ENCODE measurements around the gene ARL9. TPM values are rescaled to one million over a fixed set of nuclear protein-coding genes. Genes with fewer than 3 reads are reported as not detected.

Gene ARL9
- total RNA-seq, 1 donor, result 0.81 TPM

GRCh38 chr4:56531149-56531770, 25.7 kb downstream of the ARL9 start:
- peak in 1 of 3 donors; percentile 4 for DNase-seq (ENCODE audit: low read depth in 2 of 3, low spot score in 2 of 3)

- DNase-seq (ENCODE audit: low read depth in 2 of 3, low spot score in 2 of 3), result peak in 1 of 3 donors; percentile 29
These were observed 26.2 kb downstream of the ARL9 start for GRCh38 chr4:56531823-56532222.

- DNase-seq (ENCODE audit: low read depth in 2 of 3, low spot score in 2 of 3), result no peak
These were observed 26.6 kb downstream of the ARL9 start for GRCh38 chr4:56532239-56532638.

- DNase-seq (ENCODE audit: low read depth in 2 of 3, low spot score in 2 of 3), result no peak
These were observed 30.3 kb downstream of the ARL9 start for GRCh38 chr4:56535915-56536314.

- no peak for DNase-seq (ENCODE audit: low read depth in 2 of 3, low spot score in 2 of 3)
These were observed 31.6 kb downstream of the ARL9 start for GRCh38 chr4:56537147-56537546.

- DNase-seq (ENCODE audit: low read depth in 2 of 3, low spot score in 2 of 3), result no peak
These were observed 35.2 kb downstream of the ARL9 start for GRCh38 chr4:56540826-56541225.

- DNase-seq (ENCODE audit: low read depth in 2 of 3, low spot score in 2 of 3), result peak; percentile 79 to 86 (median 82)
These were observed 39.1 kb downstream of the ARL9 start for GRCh38 chr4:56544573-56545131.

- DNase-seq (ENCODE audit: low read depth in 2 of 3, low spot score in 2 of 3), result no peak
These were observed 45.1 kb downstream of the ARL9 start for GRCh38 chr4:56550642-56551041.

GRCh38 chr4:56551516-56551915, 45.9 kb downstream of the ARL9 start:
- no peak for DNase-seq (ENCODE audit: low read depth in 2 of 3, low spot score in 2 of 3)

GRCh38 chr4:56552273-56552672, 46.7 kb downstream of the ARL9 start:
- no peak for DNase-seq (ENCODE audit: low read depth in 2 of 3, low spot score in 2 of 3)

- DNase-seq (ENCODE audit: low read depth in 2 of 3, low spot score in 2 of 3), result no peak
These were observed 64.5 kb downstream of the ARL9 start for GRCh38 chr4:56570041-56570440.

Other genes with a start within 250 kb of the ARL9 start
- gene AASDH, start 118.3 kb upstream of the ARL9 start, total RNA-seq, result 9.2 TPM
- gene PPAT, start 70.2 kb upstream of the ARL9 start, total RNA-seq, result 13.2 TPM
- 20.5 TPM for gene PAICS, start 69.5 kb upstream of the ARL9 start, total RNA-seq
- gene SRP72, start 38.2 kb upstream of the ARL9 start, total RNA-seq, result 48.7 TPM
- gene HOPX, start 175.5 kb downstream of the ARL9 start, total RNA-seq, result 134 TPM

Data from hematopoietic multipotent progenitor cell (in vitro differentiated cells).